Large intestine (tissue), 3 donors: ENCODE measurements around the gene SIAH1. TPM values are rescaled to one million over a fixed set of nuclear protein-coding genes. Genes with fewer than 3 reads are reported as not detected.
"Not testable (repeated sequence)": the region's sequence is repeated elsewhere in the genome, so short reads cannot be mapped to it uniquely, and the experiment has no call there.

Experiments used
- DNase-seq, 2 donors: peaks; one replicate each; pipeline versions ENCODE4 v3.0.0 to v3.0.0-alpha.2; 2013
- H3K27ac ChIP-seq: one replicate; pipeline ENCODE4 v1.5.1; 2013; ENCODE audit warnings: low read length
- H3K27me3 ChIP-seq: 2 replicates; pipeline ENCODE4 v1.6.1; 2013; ENCODE audit warnings: low read length; ENCODE audit not compliant: control insufficient read depth, insufficient read depth
- H3K36me3 ChIP-seq: 2 replicates; pipeline ENCODE4 v1.6.1; 2013; ENCODE audit warnings: low read length; ENCODE audit not compliant: control insufficient read depth, insufficient read depth
- H3K4me1 ChIP-seq: one replicate; pipeline ENCODE4 v1.6.1; 2013; ENCODE audit warnings: low read length; ENCODE audit not compliant: control insufficient read depth, insufficient read depth
- H3K4me3 ChIP-seq: one replicate; pipeline ENCODE4 v1.5.1; 2013; ENCODE audit warnings: low read length
- H3K9me3 ChIP-seq: one replicate; pipeline ENCODE4 v1.6.1; 2013; ENCODE audit warnings: mild to moderate bottlenecking, low read depth, low read length, moderate library complexity; ENCODE audit not compliant: control insufficient read depth
- WGBS: methylation state at CpG from one replicate; pipeline ENCODE4 v1.1.5; 2013; ENCODE audit warnings: low lambda C conversion rate; ENCODE audit not compliant: insufficient coverage; 5-methylcytosine and 5-hydroxymethylcytosine counted together
- polyA plus RNA-seq: library from polyadenylated mRNA; unstranded; fragments of 120-200 nt; gene quantifications from one replicate; pipeline ENCODE4 v1.2.1, GENCODE V29; 2013

Gene SIAH1
- polyA plus RNA-seq, 1 donor: 39.6 TPM

DNA sequence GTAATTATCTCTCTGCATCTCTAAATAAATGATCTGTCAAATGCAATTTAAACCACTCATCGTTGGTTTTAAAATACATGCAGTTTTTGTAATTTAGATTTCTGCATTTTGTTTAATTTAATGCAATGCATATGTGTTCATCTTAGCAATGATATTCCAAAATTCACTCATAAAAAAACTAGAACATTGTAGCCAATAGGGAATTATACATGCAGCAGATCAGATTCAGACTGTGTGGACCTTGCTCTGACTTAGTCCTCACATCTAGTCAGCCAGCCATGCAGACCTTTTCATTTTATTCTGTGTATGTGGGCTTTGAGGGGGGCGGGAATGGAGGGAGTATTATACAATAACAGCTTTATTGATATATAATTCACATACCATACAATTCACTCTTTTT, 37.3 kb upstream of the SIAH1 start:
- Histone ChIP-seq H3K27ac (no peak overlapping the region), H3K36me3 (no peaks in the 10 kb centered on the region), H3K27me3 (no peaks in the 10 kb centered on the region), H3K4me1 (no peaks in the 10 kb centered on the region), H3K4me3 (no peak overlapping the region), H3K9me3 (peaks cover under 1% of the 10 kb centered on the region)
- 78% methylated on average over 1 of the region's 2 CpGs for WGBS
- no peak for DNase-seq

- H3K27ac ChIP-seq: no peak overlapping the region
- H3K9me3 ChIP-seq: peaks cover 3% of the 10 kb centered on the region
- no peaks in the 10 kb centered on the region for H3K36me3 ChIP-seq
- 58% methylated on average over 2 of the region's 3 CpGs for WGBS
- H3K4me3 ChIP-seq: no peak overlapping the region
- no peaks in the 10 kb centered on the region for H3K27me3 ChIP-seq
- no peak for DNase-seq
- no peaks in the 10 kb centered on the region for H3K4me1 ChIP-seq
These were observed 36.5 kb upstream of the SIAH1 start for GRCh38 chr16:48421741-48422140.

DNA sequence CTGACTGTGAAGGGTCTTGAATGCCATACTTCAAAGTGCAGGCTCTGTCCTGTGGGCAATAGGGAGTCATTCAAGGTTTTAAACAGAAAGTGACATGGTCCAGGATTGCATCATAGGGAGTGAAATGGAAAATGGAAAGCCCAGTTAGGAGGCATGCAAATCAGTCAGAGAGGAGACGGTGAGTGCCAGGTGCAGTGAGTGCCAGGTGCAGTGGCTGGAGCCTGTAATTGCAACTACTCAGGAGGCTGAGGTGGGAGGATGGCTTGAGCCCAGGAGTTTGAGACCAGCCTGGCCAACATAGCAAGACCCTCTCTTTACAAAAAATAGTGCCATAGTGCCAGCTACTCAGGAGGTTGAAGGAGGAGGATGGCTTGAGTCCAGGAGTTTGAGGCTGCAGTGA, 35.2 kb upstream of the SIAH1 start:
- Histone ChIP-seq H3K9me3 (peaks cover 6% of the 10 kb centered on the region), H3K36me3 (no peaks in the 10 kb centered on the region), H3K4me1 (no peaks in the 10 kb centered on the region), H3K4me3 (no peak overlapping the region), H3K27me3 (no peaks in the 10 kb centered on the region), H3K27ac (no peak overlapping the region)
- WGBS: no CpG with 5 or more reads among the region's 1 CpG
- DNase-seq: no peak

DNA sequence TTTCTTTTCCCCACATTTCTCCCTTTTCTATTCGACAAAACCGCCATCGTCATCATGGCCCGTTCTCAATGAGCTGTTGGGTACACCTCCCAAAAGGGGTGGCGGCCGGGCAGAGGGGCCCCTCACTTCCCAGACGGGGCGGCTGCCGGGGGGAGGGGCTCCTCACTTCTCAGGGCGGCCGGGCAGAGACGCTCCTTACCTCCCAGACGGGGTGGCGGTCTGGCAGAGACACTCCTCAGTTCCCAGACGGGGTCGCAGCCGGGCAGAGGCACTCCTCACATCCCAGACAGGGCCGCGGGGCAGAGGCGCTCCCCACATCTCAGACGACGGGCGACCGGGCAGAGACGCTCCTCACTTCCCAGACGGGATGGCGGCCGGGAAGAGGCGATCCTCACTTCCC, 31.4 kb upstream of the SIAH1 start:
- not testable (repeated sequence) for H3K27ac ChIP-seq, H3K4me1 ChIP-seq, H3K27me3 ChIP-seq, H3K36me3 ChIP-seq, H3K9me3 ChIP-seq, H3K4me3 ChIP-seq, DNase-seq
- WGBS: no CpG with 5 or more reads among the region's 29 CpGs

DNA sequence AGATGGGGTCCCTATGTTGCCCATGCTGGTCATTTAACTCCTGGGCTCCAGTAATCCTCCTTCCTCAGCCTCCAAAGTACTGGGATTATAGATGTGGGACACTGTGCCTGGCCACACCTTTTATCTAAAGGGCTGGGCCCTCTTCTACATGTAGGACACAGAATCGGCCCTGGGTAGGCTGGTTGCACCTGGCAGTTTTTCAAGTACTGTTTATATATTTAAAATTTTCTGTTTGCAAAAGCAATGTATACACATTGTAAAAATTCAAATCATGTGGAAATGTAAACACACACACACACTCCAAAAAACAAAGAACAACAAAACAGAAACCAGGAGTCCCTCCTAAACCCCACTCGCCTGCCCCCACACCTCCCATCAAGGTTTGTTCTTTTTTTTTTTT, 28.1 kb upstream of the SIAH1 start:
- H3K9me3 ChIP-seq: peaks cover 6% of the 10 kb centered on the region
- no peak for DNase-seq
- 100% methylated on average over 1 of the region's 2 CpGs for WGBS
- peaks cover 20% of the 10 kb centered on the region for H3K4me1 ChIP-seq
- no peaks in the 10 kb centered on the region for H3K27me3 ChIP-seq
- H3K4me3 ChIP-seq: no peak overlapping the region
- no peaks in the 10 kb centered on the region for H3K36me3 ChIP-seq
- no peak overlapping the region for H3K27ac ChIP-seq

DNA sequence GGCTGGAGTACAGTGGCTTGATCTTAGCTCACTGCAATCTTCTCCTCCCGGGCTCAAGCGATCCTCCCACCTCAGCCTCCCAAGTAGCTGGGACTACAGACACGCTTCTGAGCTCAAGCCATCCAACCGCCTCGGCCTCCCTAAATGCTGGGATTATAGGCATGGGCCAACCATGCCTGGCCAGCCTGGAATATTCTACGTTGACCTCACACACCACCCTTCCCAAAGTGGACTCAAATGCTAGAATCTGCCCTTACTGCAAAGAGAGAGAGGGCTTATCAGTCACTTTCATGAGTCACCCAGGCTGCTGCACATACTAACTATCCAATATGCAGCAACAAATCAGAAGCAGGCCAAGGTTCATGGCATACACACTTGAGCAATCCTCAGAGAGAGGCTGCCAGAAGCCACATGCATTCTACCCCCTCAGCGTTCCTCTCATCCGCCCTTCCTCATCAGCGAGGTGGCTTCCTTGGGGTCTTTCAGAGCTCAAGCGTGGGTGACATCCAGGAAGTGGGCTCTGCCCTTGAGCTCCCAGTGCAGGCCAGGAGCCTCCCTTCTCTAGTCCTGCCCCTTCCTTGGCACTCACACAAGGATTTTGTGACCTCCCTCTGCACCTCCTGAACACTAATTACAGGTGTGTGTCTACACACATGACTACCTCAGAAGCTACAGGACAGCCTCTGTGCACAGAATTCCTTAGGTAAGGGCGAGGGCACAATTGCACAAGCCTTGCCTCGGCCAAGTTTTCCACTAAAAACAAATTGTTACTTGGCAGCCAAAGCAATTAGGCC, 24.8 kb upstream of the SIAH1 start:
- no CpG with 5 or more reads among the region's 12 CpGs for WGBS
- H3K4me3 ChIP-seq: no peak overlapping the region
- DNase-seq: peak; percentile 92 to 97

DNA sequence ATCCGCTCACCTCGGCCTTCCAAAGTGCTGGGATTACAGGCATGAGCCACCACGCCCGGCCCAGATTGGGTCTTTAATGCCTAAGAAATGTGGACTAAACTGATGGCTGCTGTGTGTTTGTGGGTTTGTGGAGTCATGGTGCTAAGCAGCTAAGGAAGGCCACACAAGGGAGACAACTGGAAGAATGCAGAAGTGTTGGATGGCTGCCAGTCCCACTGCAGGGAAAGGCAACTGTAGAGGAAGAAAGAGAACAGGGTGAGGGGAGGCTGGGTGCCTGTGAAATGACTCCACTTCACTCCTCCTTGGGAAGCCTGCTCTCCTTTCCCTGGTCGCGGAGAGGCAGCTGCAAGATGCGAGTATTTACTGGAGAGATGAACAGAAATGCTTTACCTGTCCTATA, 23.5 kb upstream of the SIAH1 start:
- Histone ChIP-seq H3K4me1 (peaks cover 34% of the 10 kb centered on the region), H3K4me3 (no peak overlapping the region), H3K27ac (peak overlapping the region; percentile 90), H3K36me3 (no peaks in the 10 kb centered on the region), H3K9me3 (no peaks in the 10 kb centered on the region), H3K27me3 (no peaks in the 10 kb centered on the region)
- peak in 1 of 2 donors; percentile 39 for DNase-seq
- WGBS: no CpG with 5 or more reads among the region's 7 CpGs

More for the DNA sequence above, 24.8 kb upstream of the SIAH1 start:
- Histone ChIP-seq H3K27ac (peak overlapping the region; percentile 90), H3K4me1 (peaks cover 34% of the 10 kb centered on the region), H3K9me3 (no peaks in the 10 kb centered on the region), H3K36me3 (no peaks in the 10 kb centered on the region), H3K27me3 (no peaks in the 10 kb centered on the region)

GRCh38 chr16:48405907-48406306, 20.7 kb upstream of the SIAH1 start:
- Histone ChIP-seq H3K36me3 (no peaks in the 10 kb centered on the region), H3K27me3 (no peaks in the 10 kb centered on the region), H3K4me1 (peaks cover 28% of the 10 kb centered on the region), H3K9me3 (no peaks in the 10 kb centered on the region), H3K27ac (peak overlapping the region; percentile 80), H3K4me3 (no peak overlapping the region)
- DNase-seq: peak; percentile 84 to 94
- WGBS: no CpG with 5 or more reads among the region's 4 CpGs

- H3K27me3 ChIP-seq: no peaks in the 10 kb centered on the region
- DNase-seq: peak in 1 of 2 donors; percentile 30
- no peaks in the 10 kb centered on the region for H3K9me3 ChIP-seq
- peak overlapping the region; percentile 80 for H3K27ac ChIP-seq
- H3K36me3 ChIP-seq: no peaks in the 10 kb centered on the region
- peaks cover 21% of the 10 kb centered on the region for H3K4me1 ChIP-seq
- 83% methylated on average over 1 of the region's 1 CpG for WGBS
- H3K4me3 ChIP-seq: no peak overlapping the region
These were observed 19.9 kb upstream of the SIAH1 start for GRCh38 chr16:48405153-48405552.

- not testable (repeated sequence) for H3K9me3 ChIP-seq, H3K36me3 ChIP-seq, H3K4me3 ChIP-seq, DNase-seq, H3K27ac ChIP-seq, H3K27me3 ChIP-seq
- peaks cover 14% of the 10 kb centered on the region for H3K4me1 ChIP-seq
- WGBS: 100% methylated on average over 2 of the region's 8 CpGs
These were observed 17.3 kb upstream of the SIAH1 start for GRCh38 chr16:48402547-48402946.

- DNase-seq: peak in 1 of 2 donors; percentile 37
These were observed 10.2 kb upstream of the SIAH1 start for GRCh38 chr16:48395375-48395774.

More at GRCh38 chr16:48395375-48395774, 10.2 kb upstream of the SIAH1 start:
- WGBS: no CpG with 5 or more reads among the region's 3 CpGs
- Histone ChIP-seq H3K36me3 (no peaks in the 10 kb centered on the region), H3K27me3 (no peaks in the 10 kb centered on the region), H3K4me3 (no peak overlapping the region), H3K27ac (no peak overlapping the region), H3K4me1 (no peaks in the 10 kb centered on the region), H3K9me3 (no peaks in the 10 kb centered on the region)
